ENCODE measurements around the gene DTNBP1.

- TF ChIP-seq POLR2AphosphoS5 (IDR thresholded peaks at IDR 0.05; ENCODE audit: insufficient read depth, low read depth, low read length), result no peak
- no peak for TF ChIP-seq CTCF (IDR thresholded peaks at IDR 0.05; ENCODE audit: extremely low read depth in 1 of 2, insufficient read depth in 1 of 2, low read depth in 1 of 2, low read length in 2 of 2)
Measured at GRCh38 chr6:15598273-15598798, 64.5 kb downstream of the DTNBP1 start.
